OCI-LY7 (cell line): Measurements from ENCODE around the gene CCDC102B. TPM values are rescaled to one million over a fixed set of nuclear protein-coding genes. Genes with fewer than 3 reads are reported as not detected.

Experiments used
- BruUV-seq: library from RNA; stranded (reverse); fragments of 400-500 nt; replicated peaks from 2 replicates; lab custom pipeline; 2021; lab: Mats Ljungman, UMichigan
- CTCF ChIA-PET: fragments of 300-600 bp; sonication (Branson Sonifier 250); formaldehyde crosslinking; loops from one replicate; lab custom pipeline; 2022; ENCODE audit warnings: antibody characterized with exemption; ENCODE audit not compliant: unreplicated experiment; lab: Charles Lee
- POLR2A ChIA-PET: fragments of 300-600 bp; sonication (Branson Sonifier 250); formaldehyde crosslinking; loops from one replicate; lab custom pipeline; 2022; ENCODE audit warnings: antibody characterized with exemption; lab: Charles Lee
- DNase-seq: peaks from one replicate; pipeline ENCODE4 v3.0.0-alpha.2; 2015; ENCODE audit warnings: low spot score
- H2AFZ ChIP-seq: fragments of 200-600 bp; sonication (generic), shearing (Covaris generic); 2 replicates; pipeline ENCODE4 v1.6.1; 2014; ENCODE audit warnings: mild to moderate bottlenecking, antibody characterized with exemption, low read length, moderate library complexity
- H3K27ac ChIP-seq: fragments of 200-600 bp; sonication (generic); 2 replicates; pipeline ENCODE4 v1.5.1; 2014; ENCODE audit warnings: mixed run types, low read depth, mild to moderate bottlenecking, moderate library complexity, low read length, inconsistent platforms; ENCODE audit not compliant: poor library complexity, severe bottlenecking
- H3K36me3 ChIP-seq: fragments of 200-600 bp; sonication (generic); 2 replicates; pipeline ENCODE4 v1.6.1; 2014; ENCODE audit warnings: mild to moderate bottlenecking, antibody characterized with exemption, low read length, moderate library complexity, mixed read lengths; ENCODE audit not compliant: insufficient read depth
- H3K4me1 ChIP-seq: fragments of 200-600 bp; sonication (generic); 2 replicates; pipeline ENCODE4 v1.5.1; 2014; ENCODE audit warnings: mild to moderate bottlenecking, low read length; ENCODE audit not compliant: insufficient read depth, poor library complexity, severe bottlenecking
- H3K4me2 ChIP-seq: fragments of 200-600 bp; sonication (generic); 2 replicates; pipeline ENCODE4 v1.6.1; 2014; ENCODE audit warnings: mild to moderate bottlenecking, low read length
- H3K4me3 ChIP-seq: fragments of 200-600 bp; sonication (generic); 2 replicates; pipeline ENCODE4 v1.5.1; 2014; ENCODE audit warnings: mild to moderate bottlenecking, low read depth, low read length; ENCODE audit not compliant: poor library complexity, severe bottlenecking
- H3K79me2 ChIP-seq: fragments of 200-600 bp; sonication (generic); 2 replicates; pipeline ENCODE4 v1.6.1; 2016; ENCODE audit warnings: low read depth, mild to moderate bottlenecking, low read length, moderate library complexity, mixed read lengths; ENCODE audit not compliant: insufficient read depth
- H3K9me2 ChIP-seq: fragments of 200-600 bp; sonication (generic); 2 replicates; pipeline ENCODE4 v1.6.1; 2016; ENCODE audit warnings: mild to moderate bottlenecking, low read length, mixed read lengths; ENCODE audit not compliant: insufficient read depth
- H3K9me3 ChIP-seq: fragments of 200-600 bp; sonication (generic); 2 replicates; pipeline ENCODE4 v1.6.1; 2014; ENCODE audit warnings: mild to moderate bottlenecking, mixed run types, low read length, mixed read lengths
- H4K20me1 ChIP-seq: fragments of 200-600 bp; sonication (generic); 2 replicates; pipeline ENCODE4 v1.6.1; 2014; ENCODE audit warnings: mild to moderate bottlenecking, antibody characterized with exemption, low read length, moderate library complexity, mixed read lengths; ENCODE audit not compliant: insufficient read depth
- CTCF ChIP-seq: fragments of 200-600 bp; sonication (generic); conservative IDR thresholded peaks from 2 replicates; pipeline ENCODE4 v1.5.1; 2014; ENCODE audit warnings: mild to moderate bottlenecking, antibody characterized with exemption, low read length, moderate library complexity, mixed read lengths
- EZH2phosphoT487 ChIP-seq: fragments of 200-600 bp; sonication (generic); IDR thresholded peaks from 2 replicates; pipeline ENCODE4 v1.6.1; 2018; ENCODE audit warnings: low read depth, borderline replicate concordance, mild to moderate bottlenecking, mixed run types, antibody characterized with exemption, low read length, moderate library complexity, mixed read lengths
- intact Hi-C: fragments of 100-400 bp; cut with micrococcal nuclease; formaldehyde crosslinking; loops from one replicate; pipeline ENCODE4 v1.10.0; 2022; ENCODE audit not compliant: unreplicated experiment
- total RNA-seq, 2 experiments: library from RNA; depleted of rRNA in 1 of 2; stranded (reverse); fragments of >200 nt in 1 of 2; shearing (Covaris generic) in 1 of 2; gene quantifications; 2 replicates each; pipeline ENCODE4 v1.2.3, GENCODE V29; 2014 to 2022

Gene CCDC102B
- total RNA-seq, 2 experiments from 2014 or later = 0.46 to 0.54 TPM

GRCh38 chr18:69008538-69008937 lies 210.7 kb downstream of the CCDC102B start:
- ChIA-PET POLR2A (no interaction called here), CTCF (no interaction called here)
- no TSS peak for BruUV-seq
- Histone ChIP-seq H3K36me3 (no peaks in the 10 kb centered on the region), H3K4me1 (no peaks in the 10 kb centered on the region), H3K27ac (no peak overlapping the region), H4K20me1 (no peaks in the 10 kb centered on the region), H3K9me2 (no peaks in the 10 kb centered on the region), H3K9me3 (no peaks in the 10 kb centered on the region), H3K4me3 (no peak overlapping the region), H3K4me2 (no peak overlapping the region), H3K79me2 (no peaks in the 10 kb centered on the region), H2AFZ (no peak overlapping the region)
- no peak for TF ChIP-seq EZH2phosphoT487
- TF ChIP-seq CTCF = no peak
- DNase-seq = no peak
- intact Hi-C loops = no loop called here

- no peaks in the 10 kb centered on the region for H3K9me2 ChIP-seq
- no peak overlapping the region for H3K27ac ChIP-seq
- H2AFZ ChIP-seq = no peak overlapping the region
- intact Hi-C loops = no loop called here
- BruUV-seq = no TSS peak
- no peak overlapping the region for H3K4me3 ChIP-seq
- no peak overlapping the region for H3K4me2 ChIP-seq
- no peaks in the 10 kb centered on the region for H3K4me1 ChIP-seq
- no peak for DNase-seq
- POLR2A ChIA-PET = no interaction called here
- no peaks in the 10 kb centered on the region for H4K20me1 ChIP-seq
- no peaks in the 10 kb centered on the region for H3K9me3 ChIP-seq
- H3K36me3 ChIP-seq = no peaks in the 10 kb centered on the region
- CTCF ChIA-PET = no interaction called here
- TF ChIP-seq CTCF (no peak), EZH2phosphoT487 (no peak)
- H3K79me2 ChIP-seq = no peaks in the 10 kb centered on the region
Measured at GRCh38 chr18:69021211-69021805, 223.4 kb downstream of the CCDC102B start.

GRCh38 chr18:69022426-69022825 lies 224.5 kb downstream of the CCDC102B start:
- ChIA-PET CTCF (no interaction called here), POLR2A (no interaction called here)
- intact Hi-C loops = no loop called here
- no peak for TF ChIP-seq CTCF
- no peak for TF ChIP-seq EZH2phosphoT487
- H2AFZ ChIP-seq = no peak overlapping the region
- H3K4me3 ChIP-seq = no peak overlapping the region
- H3K4me1 ChIP-seq = no peaks in the 10 kb centered on the region
- H3K9me2 ChIP-seq = no peaks in the 10 kb centered on the region
- no peak for DNase-seq
- no peaks in the 10 kb centered on the region for H3K36me3 ChIP-seq
- no peaks in the 10 kb centered on the region for H4K20me1 ChIP-seq
- no peaks in the 10 kb centered on the region for H3K79me2 ChIP-seq
- H3K27ac ChIP-seq = no peak overlapping the region
- H3K4me2 ChIP-seq = no peak overlapping the region
- no TSS peak for BruUV-seq
- H3K9me3 ChIP-seq = no peaks in the 10 kb centered on the region
